Left cardiac atrium (tissue), 4 donors: ENCODE results near the gene IHH. TPM values are rescaled to one million over a fixed set of nuclear protein-coding genes. Genes with fewer than 3 reads are reported as not detected.

Source experiments
- ATAC-seq, 2 donors: fragments of 200-7000 bp; cut with Tn5 transposase; one replicate each; pipeline ENCODE4 v1.9.1; 2020; ENCODE audit warnings: mild to moderate bottlenecking in 2 of 2, moderate library complexity in 2 of 2
- DNase-seq: peaks from one replicate; pipeline ENCODE4 v3.0.0-alpha.2; 2020
- intact Hi-C, 2 donors: fragments of 100-400 bp; cut with DNase I; formaldehyde crosslinking; loops; one replicate each; pipeline versions ENCODE4 v1.14.1 to v1.15.1; 2022 to 2023
- total RNA-seq, 2 donors: library from RNA; stranded (reverse); fragmentation: NEBNext Ultra II Directional; extraction: Animal tissue kit (Norgen Biotek cat#: 25700); gene quantifications; one replicate each; pipeline ENCODE4 v1.2.1, GENCODE V29; 2021
- donor health status: DM: no; HTN: yes; CAD: no.
- donor health status: DM: no; HTN: yes; CAD: no; lungs with severe emphysema.
- donor health status: DM: yes; HTN: yes; CAD: no.
- donor health status: Dilated cardiomyopathy.

Gene IHH
- total RNA-seq, 2 donors from 2014 or later, result not detected

- DNase-seq (no peak), ATAC-seq (no peak)
- intact Hi-C loops, result loop anchor here (10.0 kb wide), 1 partner anchor 127 kb away; no protein-coding TSS in a partner anchor
Measured at GRCh38 chr2:219027511-219028055, 33.1 kb downstream of the IHH start.

GRCh38 chr2:219026946-219027345 is 33.8 kb downstream of the IHH start:
- DNase-seq (no peak), ATAC-seq (no peak)
- intact Hi-C loops, result loop anchor here (10.0 kb wide), 1 partner anchor 128 kb away; no protein-coding TSS in a partner anchor

GRCh38 chr2:219025637-219026585 is 34.8 kb downstream of the IHH start:
- DNase-seq (no peak), ATAC-seq (no peak)
- intact Hi-C loops, result loop anchor here (10.0 kb wide), 1 partner anchor 129 kb away; no protein-coding TSS in a partner anchor

- ATAC-seq (no peak), DNase-seq (no peak)
- intact Hi-C loops, result loop anchor here (10.0 kb wide), 1 partner anchor 131 kb away; no protein-coding TSS in a partner anchor
Measured at GRCh38 chr2:219024059-219024458, 36.7 kb downstream of the IHH start.

- intact Hi-C loops, result loop anchor here (10.0 kb wide), 1 partner anchor 132 kb away; no protein-coding TSS in a partner anchor
- DNase-seq (no peak), ATAC-seq (no peak)
Measured at GRCh38 chr2:219023045-219023605, 37.6 kb downstream of the IHH start.

GRCh38 chr2:219022616-219023015 is 38.1 kb downstream of the IHH start:
- intact Hi-C loops, result loop anchor here (10.0 kb wide), 1 partner anchor 132 kb away; no protein-coding TSS in a partner anchor

GRCh38 chr2:219022041-219022440 is 38.7 kb downstream of the IHH start:
- ATAC-seq (no peak), DNase-seq (no peak)
- intact Hi-C loops, result loop anchor here (10.0 kb wide), 1 partner anchor 133 kb away; no protein-coding TSS in a partner anchor

More at GRCh38 chr2:219022616-219023015, 38.1 kb downstream of the IHH start:
- no peak for DNase-seq
- no peak for ATAC-seq

GRCh38 chr2:219021591-219021990 is 39.1 kb downstream of the IHH start:
- intact Hi-C loops, result loop anchor here (10.0 kb wide), 1 partner anchor 133 kb away; no protein-coding TSS in a partner anchor
- ATAC-seq, result no peak
- DNase-seq, result no peak

GRCh38 chr2:219020604-219021365 is 39.9 kb downstream of the IHH start:
- ATAC-seq (no peak), DNase-seq (no peak)
- intact Hi-C loops, result loop anchor here (10.0 kb wide), 1 partner anchor 134 kb away; no protein-coding TSS in a partner anchor

GRCh38 chr2:219019436-219019835 is 41.3 kb downstream of the IHH start:
- ATAC-seq (no peak), DNase-seq (no peak)
- intact Hi-C loops, result no loop called here

GRCh38 chr2:219018726-219019125 is 42.0 kb downstream of the IHH start:
- ATAC-seq (no peak), DNase-seq (no peak)
- intact Hi-C loops, result no loop called here

- ATAC-seq (no peak), DNase-seq (no peak)
- intact Hi-C loops, result no loop called here
Measured at GRCh38 chr2:219018286-219018685, 42.4 kb downstream of the IHH start.

- DNase-seq (no peak), ATAC-seq (no peak)
- intact Hi-C loops, result no loop called here
Measured at GRCh38 chr2:219017201-219017931, 43.4 kb downstream of the IHH start.

GRCh38 chr2:219016721-219017120 is 44.0 kb downstream of the IHH start:
- ATAC-seq, result no peak
- no peak for DNase-seq
- intact Hi-C loops, result no loop called here

- no peak for ATAC-seq
- DNase-seq, result no peak
Measured at GRCh38 chr2:219010873-219011272, 49.8 kb downstream of the IHH start.

GRCh38 chr2:219010162-219010756 is 50.5 kb downstream of the IHH start:
- DNase-seq (no peak), ATAC-seq (peak in 1 of 2 donors; percentile 27)
- intact Hi-C loops, result no loop called here

More at GRCh38 chr2:219010873-219011272, 49.8 kb downstream of the IHH start:
- intact Hi-C loops, result no loop called here

- no peak for ATAC-seq
Measured at GRCh38 chr2:219009294-219009693, 51.4 kb downstream of the IHH start.

More at GRCh38 chr2:219009294-219009693, 51.4 kb downstream of the IHH start:
- intact Hi-C loops, result no loop called here
- no peak for DNase-seq
